Stimulated activated CD8-positive, alpha-beta memory T cell treated with anti-CD3 and anti-CD28 coated beads, Interleukin-12 subunit alpha, Interleukin-12 subunit beta, amount 100 ng/mL, for 24 hours (primary cell): Measurements from ENCODE around the gene BACE2.

Experiments used
- DNase-seq: peaks from one replicate; pipeline ENCODE4 v3.0.0-alpha.2; 2020; ENCODE audit errors: extremely low read depth

The BACE2 gene

GRCh38 chr21:41148798-41149197 lies 19.2 kb upstream of the BACE2 start:
- DNase-seq = no peak

GRCh38 chr21:41149199-41149598 lies 18.8 kb upstream of the BACE2 start:
- no peak for DNase-seq

DNA sequence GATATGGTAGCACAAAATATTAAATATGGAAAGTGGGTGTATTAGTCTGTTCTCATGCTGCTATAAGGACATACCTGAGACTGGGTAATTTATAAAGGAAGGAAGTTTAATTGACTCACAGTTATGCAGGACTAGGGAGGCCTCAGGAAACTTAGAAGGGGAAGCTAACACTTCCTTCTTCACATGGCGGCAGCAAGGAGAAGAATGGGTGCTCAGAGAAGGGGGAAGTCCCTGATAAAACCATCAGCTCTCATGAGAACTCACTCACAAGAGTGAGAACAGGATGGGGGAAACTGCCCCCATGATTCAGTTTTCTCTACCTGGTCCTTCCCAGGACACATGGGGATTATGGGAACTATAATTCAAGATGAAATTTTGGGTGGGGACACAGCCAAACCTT lies 15.8 kb upstream of the BACE2 start:
- DNase-seq = no peak

- no peak for DNase-seq
Observed at GRCh38 chr21:41153443-41153842, 14.5 kb upstream of the BACE2 start.

- no peak for DNase-seq
Observed at GRCh38 chr21:41156142-41156541, 11.8 kb upstream of the BACE2 start.

- DNase-seq = no peak
Observed at GRCh38 chr21:41158026-41158425, 9.9 kb upstream of the BACE2 start.

DNA sequence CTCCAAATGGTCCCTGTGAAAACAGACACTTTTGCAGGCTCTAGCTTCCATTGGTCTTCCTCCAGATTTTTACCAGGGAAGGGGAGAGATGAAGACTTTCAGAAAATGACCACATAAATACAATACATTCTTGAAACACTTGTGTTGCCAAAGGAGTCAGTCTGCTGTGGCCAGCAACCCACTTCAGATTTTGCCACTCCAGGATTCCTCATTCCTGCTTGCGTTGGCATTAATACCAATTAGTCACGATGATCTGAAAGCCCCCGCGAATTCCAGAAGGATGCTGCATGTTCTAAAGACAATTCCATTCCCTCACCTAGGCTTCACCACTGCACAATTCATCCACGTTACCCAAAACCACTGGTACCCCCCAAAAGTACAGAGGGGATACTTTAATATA lies 7.9 kb upstream of the BACE2 start:
- DNase-seq = no peak

GRCh38 chr21:41161428-41161827 lies 6.5 kb upstream of the BACE2 start:
- DNase-seq = no peak

DNA sequence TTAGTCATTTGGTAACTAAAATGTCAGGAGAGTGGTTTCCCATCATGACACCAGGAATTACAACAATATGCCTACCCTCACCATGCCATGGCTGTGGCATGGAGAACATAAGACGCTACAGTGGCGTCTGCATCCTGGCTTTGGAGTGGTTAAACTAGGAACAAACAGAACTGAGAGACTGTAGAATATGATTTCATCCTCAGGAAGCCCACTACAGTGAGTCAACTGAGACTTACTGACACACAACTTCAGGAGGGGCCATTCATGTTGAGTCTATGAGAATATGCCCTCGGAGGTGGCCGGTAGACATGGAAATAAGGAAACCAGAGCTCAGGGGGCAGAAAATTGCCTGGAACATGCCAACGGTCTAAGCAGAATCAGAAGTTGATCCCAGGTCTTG lies 5.9 kb upstream of the BACE2 start:
- no peak for DNase-seq

DNA sequence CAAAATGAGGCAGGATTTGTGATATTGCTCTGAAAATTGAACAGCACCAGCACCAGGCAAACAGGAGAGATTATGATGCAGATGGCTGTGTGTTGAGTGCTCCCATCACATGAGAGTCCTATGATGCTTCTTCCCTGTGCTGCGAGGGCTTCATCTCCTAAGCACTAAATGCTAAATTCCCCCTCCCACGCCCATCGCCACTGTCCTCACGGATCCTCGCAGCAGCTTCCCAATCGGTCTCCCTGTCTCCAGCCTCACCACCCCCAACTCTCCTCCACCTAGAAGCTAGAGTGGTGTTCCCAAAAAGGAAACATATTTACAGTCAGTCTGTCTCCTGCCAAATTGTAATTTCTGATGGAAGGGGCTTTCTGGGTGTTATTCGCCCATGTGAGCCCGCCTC lies 4.9 kb upstream of the BACE2 start:
- no peak for DNase-seq

DNA sequence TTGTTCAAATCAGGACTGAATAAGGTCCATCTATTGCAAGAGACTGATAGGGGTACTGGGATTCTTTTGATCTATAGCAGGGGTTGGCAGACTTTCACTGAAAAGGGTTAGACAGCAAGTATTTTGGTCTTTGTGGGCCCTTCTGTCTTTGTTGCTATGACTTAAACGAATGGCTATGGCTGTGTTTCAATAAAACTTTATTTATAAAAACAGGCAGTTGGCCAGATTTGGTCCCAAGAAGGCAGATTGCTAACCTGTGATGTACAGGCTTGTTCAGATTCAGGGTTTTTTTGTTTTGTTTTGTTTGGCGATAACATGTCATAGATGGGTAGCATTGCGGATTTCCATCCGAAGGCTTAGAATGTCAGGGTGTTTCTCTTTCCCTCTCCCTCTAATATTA lies 3.9 kb upstream of the BACE2 start:
- no peak for DNase-seq

DNA sequence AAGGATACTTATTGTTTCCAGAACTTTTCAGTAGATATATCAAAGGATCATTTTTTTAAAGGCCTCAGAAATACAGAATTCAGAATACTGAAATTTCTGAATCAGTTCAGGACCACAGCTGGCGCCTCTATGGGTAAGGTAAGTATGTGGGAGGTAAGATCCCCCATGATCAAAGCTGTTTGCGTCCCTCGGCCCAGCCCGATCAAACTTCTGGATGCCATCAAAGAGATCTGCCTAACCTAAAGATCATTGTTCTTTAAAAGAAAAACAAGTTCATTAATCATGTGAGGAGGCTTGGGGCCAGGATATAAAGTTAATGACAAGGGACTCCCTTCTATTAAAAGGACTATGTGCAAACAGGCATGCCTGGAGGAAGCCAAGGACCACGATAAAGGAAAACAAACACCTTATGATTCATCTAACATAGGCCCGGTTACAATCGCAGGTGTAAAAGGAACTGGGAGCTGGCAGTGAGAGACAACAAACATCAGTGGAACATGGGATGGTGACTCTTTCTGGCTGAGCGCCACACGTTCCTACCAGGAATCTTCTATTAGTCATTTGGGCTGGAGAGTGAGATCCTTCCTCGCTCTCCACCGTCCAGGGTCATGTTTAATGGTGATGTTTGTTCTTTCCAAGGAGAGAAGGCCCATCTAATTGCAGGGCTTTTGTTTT lies 2.8 kb upstream of the BACE2 start:
- DNase-seq = no peak

DNA sequence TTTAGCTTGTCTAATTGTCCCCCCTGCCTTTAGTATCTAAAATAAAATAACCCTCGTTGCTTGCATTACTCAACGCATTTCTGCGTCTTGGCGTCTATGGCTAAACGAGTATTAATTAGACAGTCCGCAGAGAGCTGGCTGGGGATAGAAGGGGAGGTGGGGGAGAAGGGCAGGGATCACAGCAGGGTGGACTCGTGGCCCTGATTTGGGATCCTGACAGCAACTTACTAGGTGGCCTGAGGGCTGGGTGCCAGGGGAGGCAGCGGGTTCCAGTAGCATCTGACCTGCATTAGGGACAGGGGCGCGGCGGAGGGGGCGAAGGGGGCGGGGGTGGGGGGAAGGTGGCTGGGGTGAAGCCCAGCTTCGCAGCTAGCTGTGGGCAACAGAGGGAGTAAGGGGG lies 1.1 kb upstream of the BACE2 start:
- DNase-seq = no peak

- no peak for DNase-seq
Observed at GRCh38 chr21:41168391-41169257, 664 bp downstream of the BACE2 start.

DNA sequence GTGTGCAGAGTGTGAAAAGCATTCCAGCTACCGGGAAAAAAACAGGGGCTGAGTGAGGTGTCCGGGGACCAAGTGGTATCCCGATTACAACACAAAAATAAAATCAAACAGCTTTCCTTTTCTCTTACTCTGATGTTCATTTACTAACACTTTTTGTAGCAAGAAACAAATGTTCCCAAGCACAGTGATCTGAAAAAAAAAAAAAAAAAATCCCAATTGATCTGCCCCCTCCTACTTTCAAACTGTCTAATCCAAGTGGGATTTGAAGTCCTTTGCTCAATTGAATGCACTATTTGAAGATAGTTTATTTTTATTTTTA lies 1.3 kb downstream of the BACE2 start:
- DNase-seq = no peak

DNA sequence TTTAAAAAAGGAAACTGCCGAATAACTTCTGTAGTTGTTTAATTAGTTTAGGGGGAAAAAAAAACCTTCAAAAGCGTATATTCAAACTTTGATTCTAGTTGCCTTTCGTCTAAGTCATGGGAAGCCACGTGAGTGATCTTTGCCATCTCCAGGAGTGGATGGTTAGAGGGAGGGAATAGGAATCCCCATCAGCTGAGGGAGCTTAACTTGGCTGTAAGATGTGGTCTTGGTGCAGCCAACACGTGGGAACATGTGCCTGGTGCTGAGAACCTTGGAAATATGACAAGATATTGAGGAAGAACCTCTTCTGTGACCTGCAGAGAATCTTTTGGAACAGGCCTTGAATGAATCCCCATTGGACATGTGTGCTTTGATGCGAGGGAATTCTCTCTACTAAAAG lies 1.7 kb downstream of the BACE2 start:
- DNase-seq = no peak

DNA sequence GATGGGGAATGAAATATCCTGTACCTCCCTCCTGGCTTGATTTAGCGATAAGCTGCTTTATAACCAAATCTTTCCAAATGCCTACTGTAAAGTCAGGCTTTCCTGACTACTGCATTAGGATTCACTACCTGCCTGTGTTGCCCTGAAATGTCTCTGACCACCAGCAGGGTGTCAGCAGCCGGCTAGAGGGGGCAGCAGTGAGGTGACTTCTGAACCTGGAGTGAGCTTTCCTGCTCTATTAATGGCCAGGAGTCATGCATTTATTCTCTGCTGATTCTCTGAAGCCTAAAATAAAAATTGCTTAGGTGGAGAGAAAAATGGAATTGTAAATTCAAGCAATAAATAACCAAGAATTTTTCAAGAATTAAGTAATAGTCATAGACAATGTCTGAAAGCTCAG lies 2.5 kb downstream of the BACE2 start:
- no peak for DNase-seq

- no peak for DNase-seq
Observed at GRCh38 chr21:41170859-41171609, 3.1 kb downstream of the BACE2 start.

- no peak for DNase-seq
Observed at GRCh38 chr21:41175080-41175479, 7.1 kb downstream of the BACE2 start.

DNA sequence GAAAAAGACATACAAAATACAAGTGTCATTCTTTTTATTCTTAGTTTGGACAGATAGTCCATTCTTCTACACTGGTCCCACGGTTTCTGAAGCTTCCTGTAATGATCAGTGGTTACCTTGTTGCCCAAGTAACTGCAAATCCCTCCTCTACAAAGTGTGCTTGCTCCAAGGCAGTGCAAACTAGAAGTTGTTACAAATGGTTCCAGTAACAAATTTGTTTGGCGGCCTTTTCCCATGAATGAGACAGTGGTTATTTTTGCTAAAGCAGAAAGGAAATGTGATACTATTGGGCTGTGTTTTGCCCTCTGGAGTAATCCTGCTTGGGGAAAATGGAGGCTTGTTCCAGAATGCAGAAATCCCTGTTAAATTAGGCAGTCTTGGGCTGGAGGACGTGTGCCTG lies 8.9 kb downstream of the BACE2 start:
- DNase-seq = no peak

DNA sequence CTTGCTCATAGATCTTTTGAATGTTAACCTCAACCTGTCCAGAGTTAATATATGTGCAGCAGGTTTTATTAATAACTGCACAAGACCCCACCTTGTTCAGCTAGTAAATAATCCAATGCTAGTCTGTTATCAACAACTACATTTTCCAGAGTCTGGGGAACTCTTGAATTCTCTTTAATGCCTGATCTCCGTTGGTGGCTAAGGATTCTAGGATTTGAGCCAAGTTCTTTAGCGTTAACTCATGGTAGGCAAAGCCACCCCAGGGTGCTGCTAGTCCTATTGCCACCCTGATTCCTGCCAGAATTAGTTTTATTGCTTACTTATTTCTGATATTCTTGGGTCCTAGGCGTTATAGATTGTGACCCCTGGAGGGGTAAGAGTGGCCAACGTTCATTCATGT lies 12.8 kb downstream of the BACE2 start:
- no peak for DNase-seq

- DNase-seq = no peak
Observed at GRCh38 chr21:41182547-41182946, 14.6 kb downstream of the BACE2 start.

- DNase-seq = no peak
Observed at GRCh38 chr21:41183575-41183974, 15.6 kb downstream of the BACE2 start.
